ENCODE results near the gene TAS2R41.

- TF ChIP-seq CTCF (IDR thresholded peaks at IDR 0.05) = no peak
- no peak for TF ChIP-seq POLR2AphosphoS5 (IDR thresholded peaks at IDR 0.05)
- no peak for TF ChIP-seq POLR2A (IDR thresholded peaks at IDR 0.05)
- TF ChIP-seq EP300 (IDR thresholded peaks at IDR 0.05; ENCODE audit: low read depth) = no peak
Observed at GRCh38 chr7:143496263-143496662, 18.6 kb downstream of the TAS2R41 start.

Measured in transverse colon (tissue), 4 donors.